GM18507 (cell line): ENCODE results near the gene HOXC10.
A peak's percentile ranks its signal among the peaks of the same experiment; 100 is the strongest.

Experiments
- DNase-seq: peaks from one replicate; pipeline ENCODE4 v3.0.0; 2011; ENCODE audit warnings: low read depth; ENCODE audit not compliant: insufficient read length; ENCODE audit errors: extremely low spot score
- FAIRE-seq: peaks from 2 replicates; lab custom pipeline; 2011; peaks lifted over from hg19 to GRCh38; lab: Jason Lieb, UNC

The HOXC10 gene

DNA sequence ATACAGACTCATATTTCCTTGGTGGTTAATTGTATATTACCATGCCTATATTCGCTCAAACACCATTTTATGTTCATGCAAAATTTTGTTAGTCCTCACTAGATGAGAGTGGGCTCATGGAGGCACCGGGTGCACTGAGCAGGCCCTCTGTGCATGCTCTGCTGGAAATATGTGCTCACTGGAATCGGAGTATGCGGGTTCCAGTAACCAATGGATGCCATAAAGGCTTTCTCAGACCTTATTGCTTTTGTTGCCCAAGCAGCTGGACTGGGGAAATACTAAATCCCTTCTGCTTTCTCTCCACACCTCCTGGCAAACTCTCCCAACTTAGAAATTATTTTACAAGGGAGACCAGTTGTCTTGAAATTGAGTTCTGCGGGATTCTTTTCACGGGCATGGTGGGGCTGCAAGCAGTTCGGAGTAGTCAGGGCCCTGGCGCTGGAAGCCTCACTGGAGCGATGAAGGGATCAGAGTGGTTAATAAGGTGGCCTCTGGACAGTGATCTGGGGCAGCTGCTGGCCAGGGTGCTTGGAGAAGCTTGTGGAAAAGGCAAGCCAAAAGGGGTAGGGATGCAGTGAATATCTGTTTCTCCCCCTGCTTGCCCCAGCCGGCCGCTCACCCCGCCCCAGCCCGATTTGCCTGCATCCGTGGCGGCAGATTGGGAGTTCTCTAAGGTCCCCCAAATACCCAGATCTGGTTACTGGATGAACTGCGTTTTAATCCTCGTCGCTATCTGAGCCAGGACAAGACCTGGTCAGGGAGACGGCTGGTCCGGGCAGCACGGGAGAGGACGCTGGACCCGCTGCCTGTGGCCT, 35.9 kb downstream of the HOXC10 start:
- DNase-seq (no peak), FAIRE-seq (no peak)

DNA sequence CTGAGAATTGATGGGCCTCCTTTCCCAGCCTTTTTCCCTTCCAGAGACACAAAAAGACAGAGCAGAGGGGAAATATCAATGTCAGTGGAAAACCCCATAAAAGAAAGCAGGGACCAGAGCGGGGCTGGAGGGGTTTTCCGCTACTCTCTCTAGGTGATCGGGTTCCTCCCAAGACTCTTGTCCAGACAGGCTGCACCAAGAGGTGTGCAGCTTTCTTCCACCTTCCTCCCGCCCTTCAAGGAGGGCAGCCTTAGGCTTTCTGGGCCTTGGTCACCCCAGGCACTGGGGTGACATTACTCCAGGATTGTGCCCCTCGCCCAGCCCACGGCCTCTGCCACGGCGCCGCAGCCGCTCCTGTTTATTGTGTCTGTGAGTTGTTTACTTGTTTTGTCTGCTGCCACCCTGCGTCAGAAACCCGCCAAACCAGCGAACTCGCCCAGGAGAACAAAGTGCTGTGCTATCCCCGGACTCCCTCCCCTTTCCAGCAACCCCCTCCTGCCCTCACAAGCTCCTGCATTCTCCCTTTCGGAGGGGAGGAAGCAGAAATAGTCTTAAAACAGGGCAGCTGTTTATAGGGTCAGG, 36.6 kb downstream of the HOXC10 start:
- FAIRE-seq (peak; percentile 61), DNase-seq (no peak)

DNA sequence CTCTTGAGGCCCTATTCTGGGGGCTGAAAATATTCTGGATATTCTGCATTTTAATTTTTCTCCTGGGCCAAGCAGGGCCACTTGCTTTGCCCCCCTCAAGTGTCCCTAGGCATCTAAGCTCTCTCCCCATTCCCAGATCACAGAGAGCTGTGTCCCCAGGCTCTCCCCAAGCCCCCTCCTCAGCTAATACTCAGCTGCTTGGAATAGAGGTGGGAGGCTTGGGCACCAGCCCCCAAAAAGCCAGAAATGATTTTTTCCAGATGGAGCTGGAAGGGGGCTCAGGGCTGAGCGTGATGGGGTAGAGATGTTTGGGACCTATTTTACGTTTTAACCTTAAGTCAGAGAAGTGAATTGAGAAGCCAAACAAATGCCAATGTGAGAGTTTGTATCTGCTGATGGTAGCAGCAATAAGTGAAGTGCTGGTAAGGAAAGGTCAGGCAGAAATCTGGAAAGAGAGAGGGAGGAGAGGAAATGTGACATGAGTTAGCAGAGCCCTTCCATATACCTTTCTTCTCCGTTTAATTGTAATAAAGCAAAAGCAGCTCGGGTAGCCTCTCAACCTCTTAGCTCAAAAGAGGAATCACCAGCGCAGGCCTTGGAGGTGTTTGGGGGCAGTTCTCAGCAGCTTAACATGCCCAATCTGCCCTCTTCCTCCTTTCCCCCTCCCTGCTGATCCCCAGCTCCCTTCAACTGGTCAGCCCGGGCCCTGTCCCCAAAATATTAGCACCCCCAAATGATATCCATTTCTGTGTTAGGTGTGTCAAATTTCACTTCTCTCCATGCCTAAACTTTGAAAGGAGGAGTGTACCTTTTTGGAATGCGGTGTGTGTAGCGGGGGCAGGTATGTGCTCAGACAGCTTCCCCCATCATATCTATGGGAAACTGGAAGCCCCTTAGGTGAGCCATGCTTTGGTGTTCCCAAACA, 38.3 kb downstream of the HOXC10 start:
- DNase-seq (no peak), FAIRE-seq (no peak)

DNA sequence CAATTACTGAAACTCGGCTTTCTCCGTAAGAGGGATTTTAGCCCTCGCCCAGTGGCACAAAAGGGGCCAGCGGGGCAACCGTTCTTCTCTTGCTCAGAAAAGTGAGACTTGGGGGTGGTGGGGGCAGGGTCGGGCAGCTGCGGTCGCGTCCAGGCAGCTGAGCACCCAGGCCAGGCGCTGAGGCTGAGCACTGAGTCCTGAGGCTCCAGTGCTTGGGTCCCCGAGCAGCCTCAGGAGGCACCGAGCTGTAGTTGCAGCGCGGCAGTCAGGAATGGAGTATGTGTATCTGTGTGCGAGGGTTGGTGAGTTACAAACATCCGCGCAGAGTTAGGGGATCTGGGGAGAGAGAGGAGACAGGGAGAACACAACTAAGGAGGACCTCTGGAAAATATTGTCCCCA, 39.2 kb downstream of the HOXC10 start:
- no peak for DNase-seq
- FAIRE-seq: no peak

DNA sequence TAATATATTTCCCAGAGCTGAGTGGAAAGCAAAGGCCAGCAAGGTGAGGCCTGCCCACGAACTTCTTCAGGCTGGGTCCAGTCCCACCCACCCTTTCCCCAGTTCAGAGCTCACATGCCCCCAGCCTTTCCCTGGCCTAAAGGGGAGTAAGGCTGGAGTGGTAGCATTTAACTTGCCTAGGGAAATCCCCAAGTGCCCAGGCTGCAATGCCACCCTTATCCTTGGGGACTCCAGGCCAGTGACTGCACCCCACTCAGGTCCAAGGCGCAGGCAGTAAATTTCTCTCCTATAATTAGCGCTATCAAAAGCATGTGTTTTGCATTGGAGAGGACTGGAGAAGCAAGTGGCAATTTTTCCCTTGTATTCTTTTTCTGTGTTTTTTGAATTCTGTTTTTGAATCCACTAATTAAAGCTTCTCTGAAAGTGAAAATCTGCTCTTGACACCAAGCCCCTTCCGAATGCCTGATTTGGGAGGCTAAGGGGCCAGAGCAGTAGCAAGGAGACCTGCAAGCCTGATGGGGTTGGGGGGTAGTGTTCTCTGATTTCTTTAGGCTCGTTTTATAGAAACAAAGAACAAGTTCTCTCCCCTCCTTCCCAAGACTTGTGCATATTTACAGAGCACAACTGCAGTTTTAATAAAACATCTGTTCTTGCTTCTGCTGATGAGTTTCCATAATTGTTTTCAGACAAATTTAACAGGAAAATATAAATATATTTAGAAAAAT, 39.8 kb downstream of the HOXC10 start:
- DNase-seq: no peak
- no peak for FAIRE-seq

DNA sequence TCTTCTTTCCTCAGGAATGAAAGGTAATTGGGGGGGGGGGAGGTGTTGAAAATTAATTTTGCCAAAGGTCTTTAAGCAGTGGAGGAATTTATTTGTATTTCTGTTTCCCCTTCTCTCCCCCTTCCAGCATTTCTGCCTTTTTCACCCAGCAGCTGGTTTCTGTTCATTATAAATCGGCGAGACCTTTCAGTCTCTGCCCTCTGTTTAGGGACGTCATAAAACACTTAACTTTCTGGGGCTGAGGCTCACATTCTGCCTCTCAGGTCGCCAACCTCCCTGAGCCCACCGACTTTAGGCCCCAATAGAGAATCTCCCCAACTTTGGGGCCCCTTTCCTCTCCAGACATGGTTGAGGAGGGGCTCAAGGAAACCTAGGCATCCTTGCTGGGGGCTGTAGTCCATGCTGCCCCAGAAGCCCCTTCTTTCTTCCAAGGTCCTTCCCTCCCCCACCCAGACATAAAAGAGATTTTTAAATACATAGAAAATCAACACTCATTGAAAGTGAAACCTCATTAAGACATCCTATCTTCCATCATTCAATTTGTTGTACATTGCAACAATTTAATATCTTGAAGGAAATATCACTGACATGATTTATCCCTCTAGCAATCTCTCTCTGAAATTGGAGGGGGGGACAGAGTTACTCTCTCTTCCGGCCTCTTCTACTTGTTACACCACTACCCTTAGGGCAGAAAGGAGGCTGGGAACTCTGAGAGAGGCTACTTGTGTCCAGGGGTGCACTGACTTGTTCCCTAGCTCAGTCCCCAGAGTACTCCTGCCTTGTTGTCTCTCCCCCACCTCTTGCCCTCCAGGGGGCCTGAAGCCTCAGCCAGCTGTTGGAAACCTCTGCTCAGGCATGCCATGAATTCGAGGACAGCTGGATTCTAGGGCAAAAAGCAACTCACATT, 40.8 kb downstream of the HOXC10 start:
- DNase-seq (no peak), FAIRE-seq (no peak)

DNA sequence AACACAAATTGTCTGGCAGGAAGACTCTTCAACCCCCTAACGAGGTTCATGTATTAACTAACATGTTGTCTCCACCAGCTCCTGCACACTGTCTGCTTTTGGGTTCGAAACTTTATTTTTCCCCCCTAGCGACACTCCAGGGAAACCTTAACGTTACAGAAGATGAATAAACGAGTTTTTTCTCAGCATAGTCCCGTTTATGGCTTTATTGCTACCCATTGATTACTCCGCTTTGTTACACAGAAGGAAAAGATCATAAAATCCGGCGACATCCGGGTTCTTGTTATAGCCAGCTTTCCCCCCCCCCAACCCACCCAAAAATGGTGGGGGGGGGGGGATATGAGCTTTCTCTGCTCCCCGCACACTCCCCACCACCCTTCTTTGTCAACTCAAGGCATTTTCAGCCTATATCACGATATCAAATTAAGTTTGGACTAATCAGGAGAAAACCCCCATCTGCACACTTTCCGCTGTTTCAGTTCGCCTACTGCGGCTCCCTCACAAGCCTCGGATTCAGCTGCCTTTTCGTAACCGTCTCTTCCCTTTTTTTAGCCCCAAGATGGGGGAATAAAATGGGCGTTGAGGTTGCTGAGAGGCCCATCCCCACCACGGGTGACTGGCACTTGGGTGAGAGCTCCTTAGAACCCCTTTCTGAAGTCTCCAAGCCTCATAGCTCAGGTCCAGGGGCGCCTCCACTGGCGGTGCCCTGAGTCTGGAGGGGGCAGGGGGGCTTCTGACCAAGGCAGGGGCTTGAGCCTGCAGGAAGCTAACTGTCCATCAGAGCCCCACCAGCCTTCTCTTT, 41.9 kb downstream of the HOXC10 start:
- no peak for FAIRE-seq
- no peak for DNase-seq

DNA sequence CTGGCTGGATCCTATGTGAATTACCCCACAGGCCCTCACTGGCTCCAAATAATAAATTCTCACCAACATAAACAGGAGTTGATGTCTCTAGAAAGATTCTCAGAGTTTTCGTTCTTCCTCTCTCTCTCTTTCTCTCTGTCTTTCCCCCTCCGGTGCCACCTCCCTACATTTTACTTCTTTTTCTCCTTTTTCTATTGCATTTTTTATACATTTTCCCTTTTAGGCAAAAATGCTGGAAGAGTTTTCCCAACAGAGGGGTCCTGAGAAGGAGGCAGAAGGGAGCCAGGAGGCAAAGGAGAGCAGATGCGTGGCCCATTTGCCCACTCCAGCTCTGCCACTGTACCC, 42.5 kb downstream of the HOXC10 start:
- DNase-seq (no peak), FAIRE-seq (no peak)

DNA sequence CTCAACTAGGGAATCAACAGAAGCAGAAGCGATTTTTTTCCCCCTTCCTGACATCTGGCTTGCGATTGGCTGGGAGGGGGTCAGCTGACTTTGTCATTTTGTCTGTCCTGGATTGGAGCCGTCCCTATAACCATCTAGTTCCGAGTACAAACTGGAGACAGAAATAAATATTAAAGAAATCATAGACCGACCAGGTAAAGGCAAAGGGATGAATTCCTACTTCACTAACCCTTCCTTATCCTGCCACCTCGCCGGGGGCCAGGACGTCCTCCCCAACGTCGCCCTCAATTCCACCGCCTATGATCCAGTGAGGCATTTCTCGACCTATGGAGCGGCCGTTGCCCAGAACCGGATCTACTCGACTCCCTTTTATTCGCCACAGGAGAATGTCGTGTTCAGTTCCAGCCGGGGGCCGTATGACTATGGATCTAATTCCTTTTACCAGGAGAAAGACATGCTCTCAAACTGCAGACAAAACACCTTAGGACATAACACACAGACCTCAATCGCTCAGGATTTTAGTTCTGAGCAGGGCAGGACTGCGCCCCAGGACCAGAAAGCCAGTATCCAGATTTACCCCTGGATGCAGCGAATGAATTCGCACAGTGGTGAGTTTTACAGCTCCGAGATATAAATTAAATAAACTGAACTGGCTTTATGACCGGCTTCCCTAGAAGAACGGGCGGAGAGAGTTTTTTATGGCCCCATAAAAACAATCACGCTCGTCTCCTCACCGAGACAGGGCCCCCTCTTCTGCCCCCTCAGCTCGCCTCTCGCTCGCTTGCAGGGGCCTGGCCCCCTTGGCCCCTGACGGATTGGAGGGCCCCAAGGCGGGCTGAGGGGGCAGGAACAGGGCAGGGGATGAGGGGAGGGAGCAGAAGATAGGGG, 43.6 kb downstream of the HOXC10 start, which contains the start of gene HOXC6:
Gene HOXC6 (plus strand): TSS at position 127 of the 888 bp plus-strand sequence. CDS start 82 bp downstream, at position 209.
- no peak for DNase-seq
- no peak for FAIRE-seq

DNA sequence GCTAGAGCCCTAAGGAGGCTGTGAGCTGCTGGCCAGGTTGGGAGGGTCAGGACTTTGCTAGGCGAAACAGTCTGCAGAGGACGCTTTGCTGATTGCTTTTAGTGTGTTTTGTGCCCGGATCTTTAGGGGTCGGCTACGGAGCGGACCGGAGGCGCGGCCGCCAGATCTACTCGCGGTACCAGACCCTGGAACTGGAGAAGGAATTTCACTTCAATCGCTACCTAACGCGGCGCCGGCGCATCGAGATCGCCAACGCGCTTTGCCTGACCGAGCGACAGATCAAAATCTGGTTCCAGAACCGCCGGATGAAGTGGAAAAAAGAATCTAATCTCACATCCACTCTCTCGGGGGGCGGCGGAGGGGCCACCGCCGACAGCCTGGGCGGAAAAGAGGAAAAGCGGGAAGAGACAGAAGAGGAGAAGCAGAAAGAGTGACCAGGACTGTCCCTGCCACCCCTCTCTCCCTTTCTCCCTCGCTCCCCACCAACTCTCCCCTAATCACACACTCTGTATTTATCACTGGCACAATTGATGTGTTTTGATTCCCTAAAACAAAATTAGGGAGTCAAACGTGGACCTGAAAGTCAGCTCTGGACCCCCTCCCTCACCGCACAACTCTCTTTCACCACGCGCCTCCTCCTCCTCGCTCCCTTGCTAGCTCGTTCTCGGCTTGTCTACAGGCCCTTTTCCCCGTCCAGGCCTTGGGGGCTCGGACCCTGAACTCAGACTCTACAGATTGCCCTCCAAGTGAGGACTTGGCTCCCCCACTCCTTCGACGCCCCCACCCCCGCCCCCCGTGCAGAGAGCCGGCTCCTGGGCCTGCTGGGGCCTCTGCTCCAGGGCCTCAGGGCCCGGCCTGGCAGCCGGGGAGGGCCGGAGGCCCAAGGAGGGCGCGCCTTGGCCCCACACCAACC, 44.8 kb downstream of the HOXC10 start:
- no peak for DNase-seq
- FAIRE-seq: no peak

DNA sequence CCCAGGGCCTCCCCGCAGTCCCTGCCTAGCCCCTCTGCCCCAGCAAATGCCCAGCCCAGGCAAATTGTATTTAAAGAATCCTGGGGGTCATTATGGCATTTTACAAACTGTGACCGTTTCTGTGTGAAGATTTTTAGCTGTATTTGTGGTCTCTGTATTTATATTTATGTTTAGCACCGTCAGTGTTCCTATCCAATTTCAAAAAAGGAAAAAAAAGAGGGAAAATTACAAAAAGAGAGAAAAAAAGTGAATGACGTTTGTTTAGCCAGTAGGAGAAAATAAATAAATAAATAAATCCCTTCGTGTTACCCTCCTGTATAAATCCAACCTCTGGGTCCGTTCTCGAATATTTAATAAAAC, 45.5 kb downstream of the HOXC10 start:
- FAIRE-seq (no peak), DNase-seq (no peak)

DNA sequence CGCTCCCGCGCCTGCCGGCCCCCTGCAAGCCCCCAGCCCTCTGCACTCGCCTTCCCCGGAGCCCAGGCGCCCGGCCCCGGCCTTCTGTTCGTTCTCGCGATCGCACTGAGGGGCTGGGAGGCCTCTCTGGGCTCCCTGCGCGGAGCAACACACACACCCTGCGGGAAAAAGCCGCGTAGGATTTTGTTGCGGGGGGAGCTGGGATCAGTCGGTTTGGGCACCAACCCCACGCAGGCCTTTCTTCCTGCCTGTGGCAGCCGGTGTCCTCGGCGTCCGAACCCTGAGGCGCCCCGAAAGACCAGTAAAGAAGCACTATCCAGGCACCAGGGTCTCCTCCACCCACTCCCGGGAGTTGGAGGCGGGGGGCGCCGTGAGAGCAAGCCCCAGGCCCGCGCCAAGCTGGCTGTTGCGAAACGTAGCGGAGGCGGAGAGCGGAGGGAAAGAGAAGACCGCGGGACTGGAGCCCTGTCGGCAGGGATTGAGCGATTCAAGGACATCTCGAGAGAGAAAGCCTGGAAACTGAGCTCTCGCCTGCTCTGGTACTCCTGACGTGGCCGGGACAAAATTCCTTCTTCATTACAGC, 46.0 kb downstream of the HOXC10 start:
- no peak for DNase-seq
- no peak for FAIRE-seq

DNA sequence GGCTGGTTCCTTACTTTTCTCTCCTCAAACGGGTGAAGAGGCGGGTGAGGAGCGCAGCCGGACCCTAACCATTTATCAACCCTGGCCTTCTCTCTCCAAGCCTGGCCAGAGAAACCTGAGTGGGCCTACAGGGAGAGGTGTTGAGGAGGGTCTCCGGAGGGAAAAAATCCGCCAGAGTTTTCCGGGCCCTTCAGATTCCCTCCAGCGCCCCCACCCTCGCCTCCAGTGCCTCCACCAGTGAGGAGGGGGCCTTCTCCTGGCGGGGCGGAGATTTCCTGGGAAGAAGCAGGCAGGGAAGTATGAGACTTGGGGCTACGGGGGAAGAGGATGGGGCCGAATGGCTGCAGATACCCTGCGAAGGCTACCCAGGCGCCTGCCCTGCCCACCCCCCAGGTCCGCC, 46.5 kb downstream of the HOXC10 start:
- no peak for DNase-seq
- no peak for FAIRE-seq

DNA sequence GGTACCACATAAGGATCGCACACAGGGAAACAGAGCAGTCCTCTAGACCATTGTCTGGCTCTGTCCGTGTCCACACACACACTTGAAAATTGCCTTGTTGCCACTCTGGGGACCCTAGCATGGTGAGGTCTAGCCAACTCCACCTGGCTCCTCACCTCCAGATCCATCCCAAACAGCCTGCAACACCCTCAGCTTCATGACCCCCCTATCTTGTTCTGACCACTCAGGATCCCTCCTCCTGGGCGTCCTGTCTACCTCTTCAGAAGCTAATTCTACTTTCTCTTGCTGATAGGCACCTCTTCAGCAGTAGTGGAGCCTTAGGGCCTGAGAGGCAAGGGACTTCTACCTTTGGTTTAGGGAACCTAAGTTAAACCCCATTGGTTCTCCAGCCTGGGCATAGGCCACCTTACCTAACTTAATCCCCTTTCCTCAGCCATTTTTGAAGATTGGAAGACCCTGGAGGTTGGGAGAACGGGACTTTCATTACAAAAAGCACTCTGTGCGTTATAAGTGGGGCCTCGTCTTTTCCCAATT, 47.2 kb downstream of the HOXC10 start:
- DNase-seq: no peak
- FAIRE-seq: no peak

DNA sequence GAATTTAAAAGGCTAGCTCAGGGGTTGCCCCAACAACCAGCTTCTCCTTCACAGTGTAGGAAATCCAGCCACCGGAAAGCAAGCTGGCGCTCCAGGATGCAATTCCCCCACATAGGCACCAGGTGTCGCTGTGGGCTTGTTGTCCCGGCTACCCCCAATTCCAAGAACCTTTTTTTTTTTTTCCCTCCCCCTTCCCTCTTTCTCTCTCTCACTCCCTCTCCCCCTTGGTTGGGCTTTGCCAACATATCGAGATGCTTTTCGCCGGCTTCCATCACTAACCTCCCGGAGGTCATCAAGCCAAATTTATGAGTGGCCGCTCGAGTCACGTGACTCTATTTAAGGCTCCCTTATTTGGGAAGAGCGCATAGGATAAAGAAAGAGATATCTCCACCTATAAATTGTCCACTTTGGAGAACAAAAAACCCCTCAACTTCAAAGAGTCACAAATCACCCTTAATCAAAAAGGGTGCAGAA, 47.7 kb downstream of the HOXC10 start, which contains the start of gene HOXC5:
Gene HOXC5 (plus strand): TSS at position 424 of the 474 bp plus-strand sequence. CDS start 73 bp downstream, outside the sequence.
- peak; percentile 91 for FAIRE-seq
- DNase-seq: peak; percentile 63
